ENCODE data around the gene ZNF518A. TPM values are rescaled to one million over a fixed set of nuclear protein-coding genes. Genes with fewer than 3 reads are reported as not detected.

The ZNF518A gene
- total and polyA plus RNA-seq, 2 donors (not counting 1 experiment from before 2014, with no cell fraction given): 7.9 to 34.8 TPM

GRCh38 chr10:96093948-96094347, 36.1 kb upstream of the ZNF518A start:
- Histone ChIP-seq H3K79me2 (ENCODE audit: control insufficient read depth, insufficient read depth, low read length) (no peaks in the 10 kb centered on the region), H2AFZ (ENCODE audit: insufficient read depth, low read depth, low read length, poor library complexity, severe bottlenecking) (no peak overlapping the region), H3K27ac (ENCODE audit: low read length in 2 of 2) (no peak overlapping the region), H3K4me2 (replicated peaks; ENCODE audit: low read depth, low read length, poor library complexity, severe bottlenecking) (no peak overlapping the region), H3K36me3 (replicated peaks in 1 of 2; ENCODE audit: control extremely low read depth in 1 of 2, control insufficient read depth in 1 of 2, extremely low read depth in 1 of 2, insufficient read depth in 2 of 2, low read length in 1 of 2) (no peaks in the 10 kb centered on the region), H3K9me3 (ENCODE audit: control extremely low read depth in 1 of 3, control insufficient read depth in 2 of 3, insufficient read depth in 1 of 3, low read length in 2 of 3) (peaks cover 5 to 8% (median 7%) of the 10 kb centered on the region in 3 donors), H3K4me1 (ENCODE audit: control insufficient read depth in 2 of 2, insufficient read depth in 2 of 2, low read length in 2 of 2) (peaks cover 6 to 9% of the 10 kb centered on the region in 2 donors), H3K4me3 (ENCODE audit: control extremely low read depth in 1 of 5, extremely low read depth in 1 of 5, insufficient read depth in 1 of 5, low read depth in 2 of 5, low read length in 4 of 5) (no peak overlapping the region), H4K20me1 (ENCODE audit: control insufficient read depth, insufficient read depth, low read length, poor library complexity, severe bottlenecking) (no peaks in the 10 kb centered on the region), H3K9ac (ENCODE audit: low read length) (no peak overlapping the region), H3K27me3 (replicated peaks in 1 of 4; ENCODE audit: control extremely low read depth in 1 of 4, control insufficient read depth in 3 of 4, insufficient read depth in 4 of 4, low read length in 3 of 4) (peaks cover 0 to 53% (median 32%) of the 10 kb centered on the region in 4 experiments)
- ATAC-seq (ENCODE audit: low read depth) (no peak), DNase-seq (no peak)
- ChIA-PET CTCF (interaction anchor here (0.7 to 1.6 kb wide), 2 partner anchors 9 to 36 kb away, joined by 3 to 6 read pairs; partner anchors contain the start of gene ZNF518A), POLR2A (no interaction called here)
- peaks cover 11% of the 10 kb centered on the region for H3K4me1 Mint-ChIP-seq
- intact Hi-C loops (cut with micrococcal nuclease): no loop called here
- H3K9me3 Mint-ChIP-seq (ENCODE audit: insufficient read depth): peaks cover 2% of the 10 kb centered on the region
- peaks cover 61% of the 10 kb centered on the region for H3K27me3 Mint-ChIP-seq
- no CpG with 5 or more reads among the region's 2 CpGs for WGBS (ENCODE audit: insufficient coverage)
- no peak overlapping the region for H3K4me3 Mint-ChIP-seq
- no peak overlapping the region for H3K27ac Mint-ChIP-seq
- TF ChIP-seq EZH2 (IDR thresholded peaks at IDR 0.05; ENCODE audit: borderline replicate concordance, insufficient read depth, low read depth, low read length, poor library complexity, severe bottlenecking): no peak
- TF ChIP-seq, protein P1, sequence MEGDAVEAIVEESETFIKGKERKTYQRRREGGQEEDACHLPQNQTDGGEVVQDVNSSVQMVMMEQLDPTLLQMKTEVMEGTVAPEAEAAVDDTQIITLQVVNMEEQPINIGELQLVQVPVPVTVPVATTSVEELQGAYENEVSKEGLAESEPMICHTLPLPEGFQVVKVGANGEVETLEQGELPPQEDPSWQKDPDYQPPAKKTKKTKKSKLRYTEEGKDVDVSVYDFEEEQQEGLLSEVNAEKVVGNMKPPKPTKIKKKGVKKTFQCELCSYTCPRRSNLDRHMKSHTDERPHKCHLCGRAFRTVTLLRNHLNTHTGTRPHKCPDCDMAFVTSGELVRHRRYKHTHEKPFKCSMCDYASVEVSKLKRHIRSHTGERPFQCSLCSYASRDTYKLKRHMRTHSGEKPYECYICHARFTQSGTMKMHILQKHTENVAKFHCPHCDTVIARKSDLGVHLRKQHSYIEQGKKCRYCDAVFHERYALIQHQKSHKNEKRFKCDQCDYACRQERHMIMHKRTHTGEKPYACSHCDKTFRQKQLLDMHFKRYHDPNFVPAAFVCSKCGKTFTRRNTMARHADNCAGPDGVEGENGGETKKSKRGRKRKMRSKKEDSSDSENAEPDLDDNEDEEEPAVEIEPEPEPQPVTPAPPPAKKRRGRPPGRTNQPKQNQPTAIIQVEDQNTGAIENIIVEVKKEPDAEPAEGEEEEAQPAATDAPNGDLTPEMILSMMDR (IDR thresholded peaks at IDR 0.05): no peak

- DNase-seq: no peak
- Mint-ChIP-seq H3K27me3 (peaks cover 79% of the 10 kb centered on the region), H3K27ac (no peak overlapping the region), H3K9me3 (ENCODE audit: insufficient read depth) (no peaks in the 10 kb centered on the region), H3K4me3 (no peak overlapping the region), H3K4me1 (peaks cover 3% of the 10 kb centered on the region)
- no peak overlapping the region for H3K4me2 ChIP-seq (replicated peaks; ENCODE audit: low read depth, low read length, poor library complexity, severe bottlenecking)
- no peak overlapping the region for H3K4me3 ChIP-seq (ENCODE audit: control extremely low read depth in 1 of 5, extremely low read depth in 1 of 5, insufficient read depth in 1 of 5, low read depth in 2 of 5, low read length in 4 of 5)
- H3K27ac ChIP-seq (ENCODE audit: low read length in 2 of 2): no peak overlapping the region
- no peaks in the 10 kb centered on the region for H3K9me3 ChIP-seq (ENCODE audit: control extremely low read depth in 1 of 3, control insufficient read depth in 2 of 3, insufficient read depth in 1 of 3, low read length in 2 of 3)
- H2AFZ ChIP-seq (ENCODE audit: insufficient read depth, low read depth, low read length, poor library complexity, severe bottlenecking): no peak overlapping the region
- TF ChIP-seq EZH2 (IDR thresholded peaks at IDR 0.05; ENCODE audit: borderline replicate concordance, insufficient read depth, low read depth, low read length, poor library complexity, severe bottlenecking): no peak
- TF ChIP-seq, protein P1 (IDR thresholded peaks at IDR 0.05): no peak
- no peak for ATAC-seq (ENCODE audit: low read depth)
- H3K36me3 ChIP-seq (replicated peaks in 1 of 2; ENCODE audit: control extremely low read depth in 1 of 2, control insufficient read depth in 1 of 2, extremely low read depth in 1 of 2, insufficient read depth in 2 of 2, low read length in 1 of 2): no peaks in the 10 kb centered on the region
- no peaks in the 10 kb centered on the region for H3K79me2 ChIP-seq (ENCODE audit: control insufficient read depth, insufficient read depth, low read length)
- intact Hi-C loops (cut with micrococcal nuclease): no loop called here
- POLR2A ChIA-PET: no interaction called here
- CTCF ChIA-PET: interaction anchor here (0.8 kb wide), 1 partner anchor 80 kb away, joined by 3 read pairs; no protein-coding TSS in a partner anchor
- H4K20me1 ChIP-seq (ENCODE audit: control insufficient read depth, insufficient read depth, low read length, poor library complexity, severe bottlenecking): no peaks in the 10 kb centered on the region
- peaks cover 0 to 69% (median 43%) of the 10 kb centered on the region in 4 experiments for H3K27me3 ChIP-seq (replicated peaks in 1 of 4; ENCODE audit: control extremely low read depth in 1 of 4, control insufficient read depth in 3 of 4, insufficient read depth in 4 of 4, low read length in 3 of 4)
- no peaks in the 10 kb centered on the region for H3K4me1 ChIP-seq (ENCODE audit: control insufficient read depth in 2 of 2, insufficient read depth in 2 of 2, low read length in 2 of 2)
- H3K9ac ChIP-seq (ENCODE audit: low read length): no peak overlapping the region
- no CpG with 5 or more reads among the region's 1 CpG for WGBS (ENCODE audit: insufficient coverage)
Observed at GRCh38 chr10:96096958-96097357, 33.1 kb upstream of the ZNF518A start.
